NCI-H345 treated with DMSO at 0.1 percent for 48 hours (cell line): ENCODE data around the gene UGT2B15.
"Not testable (repeated sequence)": the region's sequence is repeated elsewhere in the genome, so short reads cannot be mapped to it uniquely, and the experiment has no call there.

ENCODE experiments used
- DNase-seq: peaks from one replicate; lab custom pipeline; 2025; ENCODE audit not compliant: unreplicated experiment; lab: John Stamatoyannopoulos, UW

The UGT2B15 gene

GRCh38 chr4:68670479-68670939 is at the start of gene UGT2B15:
Gene UGT2B15, minus strand, starts transcription at chr4:68670652. Its CDS starts 34 bp downstream, at chr4:68670618.
- not testable (repeated sequence) for DNase-seq

- no peak for DNase-seq
Observed at GRCh38 chr4:68719075-68719473, 48.6 kb upstream of the UGT2B15 start.

GRCh38 chr4:68718447-68719074 is 48.1 kb upstream of the UGT2B15 start:
- DNase-seq, result no peak

- no peak for DNase-seq
Observed at GRCh38 chr4:68717999-68718398, 47.5 kb upstream of the UGT2B15 start.

- no peak for DNase-seq
Observed at GRCh38 chr4:68714400-68714799, 43.9 kb upstream of the UGT2B15 start.

- DNase-seq, result no peak
Observed at GRCh38 chr4:68712207-68712606, 41.8 kb upstream of the UGT2B15 start.

- no peak for DNase-seq
Observed at GRCh38 chr4:68708566-68708965, 38.1 kb upstream of the UGT2B15 start.

GRCh38 chr4:68703168-68703567 is 32.7 kb upstream of the UGT2B15 start:
- DNase-seq, result not testable (repeated sequence)

- no peak for DNase-seq
Observed at GRCh38 chr4:68700152-68700551, 29.7 kb upstream of the UGT2B15 start.

- DNase-seq, result peak; percentile 3
Observed at GRCh38 chr4:68693325-68694075, 23.0 kb upstream of the UGT2B15 start.

GRCh38 chr4:68691186-68691585 is 20.7 kb upstream of the UGT2B15 start:
- no peak for DNase-seq

GRCh38 chr4:68683034-68683433 is 12.6 kb upstream of the UGT2B15 start:
- DNase-seq, result no peak

GRCh38 chr4:68681298-68681697 is 10.8 kb upstream of the UGT2B15 start:
- not testable (repeated sequence) for DNase-seq

GRCh38 chr4:68673143-68673542 is 2.7 kb upstream of the UGT2B15 start:
- no peak for DNase-seq

GRCh38 chr4:68671217-68671616 is 765 bp upstream of the UGT2B15 start:
- not testable (repeated sequence) for DNase-seq

- DNase-seq, result not testable (repeated sequence)
Observed at GRCh38 chr4:68668537-68669163, 1.8 kb downstream of the UGT2B15 start.

GRCh38 chr4:68667551-68667950 is 2.9 kb downstream of the UGT2B15 start:
- DNase-seq, result not testable (repeated sequence)

GRCh38 chr4:68664721-68665120 is 5.7 kb downstream of the UGT2B15 start:
- DNase-seq, result not testable (repeated sequence)

GRCh38 chr4:68662836-68663574 is 7.4 kb downstream of the UGT2B15 start:
- DNase-seq, result not testable (repeated sequence)

- no peak for DNase-seq
Observed at GRCh38 chr4:68658672-68659071, 11.8 kb downstream of the UGT2B15 start.

- DNase-seq, result not testable (repeated sequence)
Observed at GRCh38 chr4:68657022-68657594, 13.3 kb downstream of the UGT2B15 start.
